GM19099 (cell line): ENCODE results near the gene LRRC56.

ENCODE experiments used
- POLR2A ChIP-seq: IDR thresholded peaks from 3 replicates; pipeline ENCODE4 v1.6.1; 2011; ENCODE audit warnings: low read depth; ENCODE audit not compliant: insufficient read length; ENCODE audit errors: extremely low read depth

LRRC56 gene

DNA sequence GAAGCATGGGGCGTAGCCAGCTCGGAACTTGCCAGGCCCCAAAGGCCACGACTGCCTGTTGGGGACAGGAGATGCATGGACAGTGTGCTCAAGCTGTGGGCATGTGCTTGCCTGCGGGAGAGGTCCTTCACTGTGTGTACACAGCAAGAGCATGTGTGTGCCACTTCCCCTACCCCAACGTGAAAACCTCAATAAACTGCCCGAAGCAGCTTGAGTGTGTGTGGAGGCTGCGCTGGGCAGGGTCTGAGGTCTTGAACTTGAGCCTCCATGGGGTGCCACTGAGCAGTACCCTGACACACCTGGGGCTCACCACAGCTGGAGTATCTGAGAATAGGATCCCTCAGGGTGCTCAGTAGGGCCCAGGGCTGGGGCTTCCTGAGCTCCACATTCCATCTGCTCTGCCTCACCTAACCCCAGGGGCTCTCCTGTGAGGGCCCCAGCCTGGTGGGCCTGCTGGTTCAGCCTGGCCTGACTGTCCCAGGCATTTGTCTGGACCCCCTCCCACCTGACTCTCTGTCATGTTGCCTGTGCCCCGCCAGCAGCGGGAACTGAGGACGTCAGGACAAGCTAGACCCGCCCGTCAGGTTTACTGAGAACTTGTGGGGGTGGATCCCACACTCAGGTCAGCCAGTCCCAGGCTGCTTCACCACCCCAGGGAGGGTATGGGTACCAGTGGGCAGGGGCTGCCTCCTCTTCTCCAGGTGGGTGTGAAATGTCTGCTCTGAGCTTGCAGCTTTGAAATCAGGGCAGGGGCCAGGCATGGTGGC, 26.7 kb downstream of the LRRC56 start:
- TF ChIP-seq POLR2A, result no peak

DNA sequence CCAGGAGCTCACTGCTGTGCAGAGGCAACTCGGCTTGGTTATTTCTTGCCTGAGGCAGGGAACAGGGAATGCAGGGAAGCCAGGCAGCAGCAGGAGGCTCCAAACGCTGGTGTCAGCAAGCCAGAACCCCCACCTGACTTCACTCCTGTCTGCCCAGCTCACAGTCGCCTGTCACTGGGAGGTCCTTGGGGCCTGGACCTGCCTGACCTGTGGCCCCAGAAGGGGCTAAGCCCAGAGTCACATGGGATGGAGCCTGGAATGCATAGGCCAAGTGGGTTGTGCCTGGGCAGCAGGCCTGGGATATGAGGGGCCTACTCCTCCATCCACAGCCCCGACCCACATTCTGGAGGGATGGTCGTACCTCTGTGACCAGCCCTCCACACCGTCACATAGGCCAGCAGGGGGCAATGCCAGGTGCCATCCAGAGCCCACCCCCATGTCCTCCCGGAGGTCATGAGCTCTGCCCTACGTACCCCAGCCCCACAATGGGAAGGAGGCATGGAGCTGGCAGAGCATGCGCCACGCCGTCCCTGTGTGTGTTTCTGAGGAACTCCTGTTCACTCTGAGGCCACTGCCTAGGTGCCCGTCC, 28.7 kb downstream of the LRRC56 start:
- TF ChIP-seq POLR2A, result no peak

DNA sequence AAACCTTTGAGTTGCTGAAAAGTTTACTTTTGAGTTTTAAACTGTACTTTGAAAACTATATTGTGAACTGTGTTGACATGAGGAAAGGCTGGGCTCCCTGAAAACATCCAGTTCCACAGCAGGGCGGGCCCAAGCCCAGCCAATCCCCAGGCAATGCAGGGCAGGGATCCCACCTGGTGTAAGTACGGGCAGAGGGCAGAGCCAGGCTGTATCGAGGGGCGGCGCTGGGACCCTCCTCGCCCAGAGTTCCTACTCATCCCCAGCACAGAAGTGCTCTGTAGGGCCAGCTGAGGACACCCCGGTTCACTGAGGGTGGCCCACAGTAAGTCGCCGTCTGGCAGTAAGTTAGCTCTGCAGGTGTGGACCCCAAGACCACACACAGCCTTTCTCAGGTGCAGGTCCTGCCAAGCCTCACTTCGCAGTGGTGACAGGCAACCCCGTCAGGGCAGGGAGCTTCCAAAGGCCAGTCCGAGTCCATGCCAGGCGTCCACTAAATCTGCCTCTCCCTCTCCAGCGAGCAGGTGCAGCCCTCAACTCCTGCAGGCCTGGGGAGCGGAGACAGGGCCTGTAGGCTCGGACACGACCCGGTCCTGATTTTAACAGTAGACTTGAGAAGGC, 29.8 kb downstream of the LRRC56 start:
- no peak for TF ChIP-seq POLR2A

GRCh38 chr11:567629-568292, 30.4 kb downstream of the LRRC56 start:
- TF ChIP-seq POLR2A, result no peak

DNA sequence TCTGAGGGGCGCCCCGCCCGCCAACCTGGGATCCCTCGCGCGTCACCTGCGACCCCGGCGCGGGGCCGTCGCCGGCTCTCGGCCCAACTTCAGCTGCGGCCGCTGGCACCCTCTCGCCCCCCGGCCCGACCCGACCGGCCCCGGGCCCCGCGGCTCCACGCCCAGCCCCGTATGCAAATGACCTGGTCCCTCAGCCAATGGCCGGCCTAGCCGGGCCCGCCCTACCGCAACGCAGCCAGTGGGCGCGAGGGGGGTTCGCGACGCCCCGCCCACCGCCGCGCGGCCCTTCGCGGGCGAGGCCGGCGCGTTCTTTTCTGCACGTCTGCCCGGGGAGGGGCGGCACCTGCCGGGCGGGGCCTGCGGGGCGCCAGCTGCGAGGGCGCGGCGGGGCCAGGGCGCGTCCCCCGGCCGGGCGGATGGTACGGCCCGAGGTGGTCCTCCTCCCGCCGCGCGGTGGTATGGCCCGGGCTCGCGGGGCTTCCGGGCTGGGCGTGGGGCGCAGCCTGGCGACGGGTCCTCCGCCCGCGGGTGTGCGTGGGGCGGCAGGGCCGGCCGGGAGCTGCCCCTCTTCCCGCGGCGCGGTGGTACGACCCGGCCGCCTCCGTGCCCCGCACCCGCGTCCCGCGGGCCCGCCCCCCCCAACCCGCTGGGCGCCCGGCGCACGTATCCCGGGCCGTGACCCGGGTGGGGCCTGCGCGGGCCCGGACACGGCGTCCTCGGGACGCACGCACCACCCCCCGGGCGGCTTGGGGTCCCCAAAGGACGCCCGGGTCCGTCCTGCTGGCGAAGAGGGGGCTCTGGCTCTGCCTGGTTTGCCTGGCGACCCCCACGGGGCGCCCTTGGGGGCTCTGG, 31.2 kb downstream of the LRRC56 start:
- TF ChIP-seq POLR2A, result peak; percentile 66

DNA sequence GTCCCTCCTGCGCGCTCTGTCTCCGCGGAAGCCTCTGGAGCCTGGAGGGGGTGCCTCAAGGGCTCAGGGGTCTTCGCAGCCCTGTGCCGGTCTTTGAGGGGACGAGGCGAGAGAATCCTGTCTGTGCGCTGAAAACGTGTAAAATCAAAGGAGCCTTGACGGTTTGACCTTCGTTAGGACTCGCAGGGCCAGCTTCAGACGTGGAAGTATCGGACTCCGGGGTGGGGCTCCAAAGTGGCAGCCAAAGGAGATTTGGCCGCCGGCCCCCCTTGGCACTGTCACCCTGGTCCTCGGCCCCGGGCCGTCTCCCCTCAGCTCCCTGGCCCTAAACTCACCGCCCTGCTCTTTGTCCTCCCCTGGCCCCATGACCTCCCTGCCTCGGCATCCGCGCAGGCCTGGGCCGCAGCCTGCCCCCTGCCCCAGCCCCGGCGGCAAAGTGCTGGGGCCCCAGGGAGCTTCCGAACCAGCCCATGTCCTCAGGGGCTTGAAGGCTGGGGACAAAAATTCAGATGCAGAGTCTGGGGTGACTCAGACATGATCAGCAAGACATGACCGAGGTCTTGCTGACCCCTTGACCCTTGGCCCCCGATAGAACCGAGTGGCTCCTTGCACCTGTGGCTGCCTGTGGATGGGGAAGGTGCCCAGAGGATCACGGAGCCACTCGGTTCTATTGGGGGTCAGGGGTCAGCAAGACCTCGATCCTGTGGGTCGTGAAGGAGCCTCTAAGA, 32.0 kb downstream of the LRRC56 start:
- no peak for TF ChIP-seq POLR2A

DNA sequence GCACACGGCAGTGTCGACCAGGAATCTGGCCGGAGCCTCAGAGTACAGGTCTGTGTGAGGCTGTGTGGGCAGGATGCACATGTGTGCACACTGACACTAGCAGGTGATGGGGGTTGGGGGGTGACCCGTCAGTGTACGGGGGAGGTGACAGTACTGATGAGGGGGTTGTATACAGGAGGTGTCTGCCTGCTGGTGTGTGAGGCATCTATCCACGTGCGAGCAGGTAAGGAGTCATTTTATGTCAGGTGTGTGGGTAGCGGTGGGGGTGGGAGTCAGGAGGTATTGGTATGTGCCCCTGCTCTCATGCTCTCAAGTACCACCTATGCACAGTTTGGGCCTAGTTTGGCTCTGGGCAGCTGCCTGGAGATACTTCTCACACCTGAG, 34.5 kb downstream of the LRRC56 start:
- TF ChIP-seq POLR2A, result no peak

- no peak for TF ChIP-seq POLR2A
Measured at GRCh38 chr11:573146-573759, 35.9 kb downstream of the LRRC56 start.

DNA sequence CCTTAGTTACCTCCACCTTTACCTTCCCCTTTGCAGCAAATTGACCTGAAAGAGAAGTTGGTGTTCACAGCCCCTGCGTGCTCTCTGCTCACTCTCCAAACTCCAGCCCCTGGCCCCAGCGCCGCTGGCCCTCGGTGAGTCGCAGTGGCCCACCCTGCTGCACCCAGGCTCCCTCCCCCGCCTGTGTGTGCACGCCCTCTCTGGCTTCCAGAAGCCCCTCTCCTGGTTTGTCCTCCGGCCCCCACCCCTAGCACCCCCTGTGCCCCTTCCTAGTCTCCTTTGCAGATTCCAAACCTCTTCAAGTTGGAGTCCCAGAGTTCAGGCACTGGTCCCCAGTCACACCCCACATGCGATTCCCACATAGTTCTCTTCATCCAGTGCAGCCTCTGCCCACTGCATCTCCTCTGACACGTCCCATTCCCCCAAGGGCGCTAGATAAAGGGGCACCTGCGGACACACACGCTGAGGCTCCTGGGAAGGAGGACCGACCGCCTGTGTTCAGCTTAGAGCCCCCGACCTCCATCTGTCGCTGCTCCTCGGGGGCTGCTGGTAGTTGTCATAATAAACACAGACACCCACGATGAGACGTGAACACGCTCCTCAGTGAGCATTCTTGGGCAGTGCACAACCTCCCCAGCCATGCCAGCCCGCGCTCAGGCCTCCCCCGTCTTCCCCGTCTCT, 37.4 kb downstream of the LRRC56 start:
- TF ChIP-seq POLR2A, result no peak

DNA sequence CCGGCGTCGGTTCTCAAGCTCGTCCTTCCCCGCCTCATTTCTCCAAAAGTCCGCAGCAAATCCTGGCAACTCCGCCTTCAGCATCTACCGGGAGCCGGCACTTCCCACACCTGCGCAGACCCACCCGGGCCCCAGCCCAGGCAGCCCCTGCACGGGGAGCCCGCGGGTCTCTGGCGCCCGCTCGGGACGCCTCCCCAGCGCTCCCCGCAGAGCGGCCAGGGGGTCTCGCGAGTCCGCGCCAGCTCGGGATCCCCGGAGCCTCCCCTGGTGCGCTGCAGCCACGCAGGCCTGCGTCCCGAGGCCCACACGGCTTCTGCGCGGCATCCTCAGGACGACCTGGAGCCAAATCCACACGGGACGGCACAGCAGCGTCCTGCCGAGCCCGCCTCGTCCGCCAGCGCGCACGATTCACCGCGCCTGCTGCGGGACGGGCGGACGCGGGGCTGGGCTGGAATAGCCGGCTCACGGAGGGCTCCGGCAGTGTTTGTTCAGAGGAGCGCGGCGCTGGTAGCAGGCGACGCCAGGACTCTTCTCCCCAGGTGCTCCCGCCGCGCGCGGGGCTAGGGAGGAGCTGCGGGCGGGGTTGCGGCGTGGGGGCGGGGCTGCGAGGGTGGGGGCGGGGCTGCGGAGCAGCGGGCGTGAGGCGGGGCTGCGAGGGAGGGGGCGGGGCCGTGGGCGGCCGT, 38.1 kb downstream of the LRRC56 start:
- no peak for TF ChIP-seq POLR2A

GRCh38 chr11:575996-576768, 38.9 kb downstream of the LRRC56 start, which contains the start of gene PHRF1:
TSS of gene PHRF1 (plus strand) at chr11:576470. CDS start at chr11:581513, 5,043 bp downstream.
- TF ChIP-seq POLR2A, result peak; percentile 79
